Epithelial cell of proximal tubule (primary cell): ENCODE results near the gene GALNTL6. TPM values are rescaled to one million over a fixed set of nuclear protein-coding genes. Genes with fewer than 3 reads are reported as not detected.

Experiments
- DNase-seq: peaks from one replicate; pipeline ENCODE4 v3.0.0-alpha.2; 2011; ENCODE audit warnings: low read depth
- H3K4me3 ChIP-seq: 2 replicates; pipeline ENCODE4 v1.5.1; 2011; ENCODE audit warnings: low read depth, mild to moderate bottlenecking, low read length
- total RNA-seq: library from RNA; depleted of rRNA; stranded (reverse); fragments of >200 nt; gene quantifications from 2 replicates; pipeline ENCODE4 v1.2.3, GENCODE V29; 2015
- TF ChIP-seq, protein P1 (sequence below): conservative IDR thresholded peaks from 2 replicates; pipeline ENCODE4 v1.5.1; 2012; ENCODE audit warnings: low read depth, mild to moderate bottlenecking, low read length

GALNTL6 gene
- total RNA-seq, 1 donor from 2014 or later, result not detected

- DNase-seq, result no peak
Observed at GRCh38 chr4:172157946-172158345, 344.7 kb downstream of the GALNTL6 start.

GRCh38 chr4:172163215-172163614, 350.0 kb downstream of the GALNTL6 start:
- TF ChIP-seq, protein P1, sequence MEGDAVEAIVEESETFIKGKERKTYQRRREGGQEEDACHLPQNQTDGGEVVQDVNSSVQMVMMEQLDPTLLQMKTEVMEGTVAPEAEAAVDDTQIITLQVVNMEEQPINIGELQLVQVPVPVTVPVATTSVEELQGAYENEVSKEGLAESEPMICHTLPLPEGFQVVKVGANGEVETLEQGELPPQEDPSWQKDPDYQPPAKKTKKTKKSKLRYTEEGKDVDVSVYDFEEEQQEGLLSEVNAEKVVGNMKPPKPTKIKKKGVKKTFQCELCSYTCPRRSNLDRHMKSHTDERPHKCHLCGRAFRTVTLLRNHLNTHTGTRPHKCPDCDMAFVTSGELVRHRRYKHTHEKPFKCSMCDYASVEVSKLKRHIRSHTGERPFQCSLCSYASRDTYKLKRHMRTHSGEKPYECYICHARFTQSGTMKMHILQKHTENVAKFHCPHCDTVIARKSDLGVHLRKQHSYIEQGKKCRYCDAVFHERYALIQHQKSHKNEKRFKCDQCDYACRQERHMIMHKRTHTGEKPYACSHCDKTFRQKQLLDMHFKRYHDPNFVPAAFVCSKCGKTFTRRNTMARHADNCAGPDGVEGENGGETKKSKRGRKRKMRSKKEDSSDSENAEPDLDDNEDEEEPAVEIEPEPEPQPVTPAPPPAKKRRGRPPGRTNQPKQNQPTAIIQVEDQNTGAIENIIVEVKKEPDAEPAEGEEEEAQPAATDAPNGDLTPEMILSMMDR, result no peak
- H3K4me3 ChIP-seq, result no peak overlapping the region
- DNase-seq, result no peak

More at GRCh38 chr4:172157946-172158345, 344.7 kb downstream of the GALNTL6 start:
- no peak overlapping the region for H3K4me3 ChIP-seq
- TF ChIP-seq, protein P1, result no peak

DNA sequence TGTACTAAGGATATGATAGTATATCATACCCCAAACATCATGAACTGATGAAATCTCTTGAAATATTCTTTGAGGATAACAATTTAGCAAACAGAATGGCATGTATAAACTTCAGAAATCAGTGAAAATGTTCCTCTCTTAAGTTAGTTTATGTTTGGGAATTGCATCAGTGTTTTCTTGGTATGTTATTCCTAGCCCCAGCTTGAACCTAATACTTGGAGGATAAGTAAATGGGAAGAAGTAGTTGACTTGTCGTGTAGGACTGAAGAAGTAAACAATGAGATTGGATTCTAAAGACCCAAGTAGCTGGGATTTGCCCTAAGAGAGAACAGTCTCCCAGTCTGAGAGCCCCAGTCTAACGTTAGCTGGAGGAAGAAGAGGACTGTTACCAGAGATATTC, 355.7 kb downstream of the GALNTL6 start:
- TF ChIP-seq, protein P1, result no peak
- no peak overlapping the region for H3K4me3 ChIP-seq
- no peak for DNase-seq

GRCh38 chr4:172169871-172170270, 356.7 kb downstream of the GALNTL6 start:
- no peak overlapping the region for H3K4me3 ChIP-seq
- TF ChIP-seq, protein P1, result no peak
- no peak for DNase-seq

DNA sequence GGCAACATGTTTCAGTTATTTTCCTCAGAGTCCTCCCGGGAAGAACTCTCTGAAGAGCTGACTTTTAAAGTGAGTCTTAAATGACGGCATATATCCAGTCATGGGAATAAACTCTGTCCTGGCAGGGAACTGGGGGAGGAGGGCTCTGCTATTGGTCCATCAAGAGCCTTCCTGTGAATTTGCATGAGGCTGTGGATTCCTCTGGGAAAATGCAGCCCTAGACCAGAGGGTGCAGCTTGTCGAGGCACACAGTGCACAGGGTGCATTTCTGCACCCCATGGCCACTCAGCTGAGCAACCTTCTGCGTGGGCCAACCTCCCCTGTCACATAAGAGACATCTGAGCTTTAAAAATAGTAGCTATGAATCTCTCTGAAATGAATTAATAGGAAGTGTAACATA, 360.0 kb downstream of the GALNTL6 start:
- TF ChIP-seq, protein P1, result no peak
- DNase-seq, result no peak
- H3K4me3 ChIP-seq, result no peak overlapping the region

- H3K4me3 ChIP-seq, result no peak overlapping the region
- no peak for DNase-seq
- TF ChIP-seq, protein P1, result no peak
Observed at GRCh38 chr4:172177382-172177781, 364.2 kb downstream of the GALNTL6 start.

DNA sequence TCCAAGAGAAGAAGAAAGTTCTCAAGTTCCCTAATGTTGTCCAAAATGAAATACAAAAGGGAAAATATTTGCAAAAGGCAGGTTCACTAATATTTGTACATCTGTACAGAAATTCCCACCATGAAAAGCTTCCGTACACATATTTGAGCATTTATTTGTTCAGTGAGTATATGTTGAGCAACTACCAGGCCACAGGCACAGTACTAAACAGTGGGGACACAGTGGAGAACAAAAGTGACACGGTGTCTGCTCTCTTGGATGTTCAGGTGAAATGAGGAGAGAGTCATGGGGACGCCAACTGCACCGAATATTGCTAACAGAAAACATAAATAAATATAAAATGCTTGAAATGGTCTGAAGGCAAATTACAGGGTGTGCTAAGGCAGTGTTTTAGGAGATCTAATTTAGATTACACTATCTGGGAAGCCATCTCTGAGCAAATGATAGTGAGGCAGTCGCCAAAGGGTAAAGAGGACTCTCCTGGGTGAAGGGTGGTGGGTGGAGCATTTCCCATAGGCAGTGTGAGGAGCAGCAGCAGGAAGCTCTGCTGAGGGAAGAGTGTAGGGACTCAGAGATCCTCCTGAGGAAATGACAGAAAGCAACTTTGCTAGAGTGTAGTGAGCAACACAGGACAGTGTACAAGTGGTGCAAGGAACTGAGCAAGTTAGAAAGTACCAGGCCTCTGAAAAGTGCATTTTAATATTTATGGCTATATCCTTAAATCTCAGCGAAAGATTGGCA, 375.2 kb downstream of the GALNTL6 start:
- DNase-seq, result no peak

More for the DNA sequence above, 375.2 kb downstream of the GALNTL6 start:
- TF ChIP-seq, protein P1, result no peak
- H3K4me3 ChIP-seq, result no peak overlapping the region
